Amniotic stem cell (primary cell): ENCODE results near the gene DCAF17.
"Not testable (repeated sequence)": the region's sequence is repeated elsewhere in the genome, so short reads cannot be mapped to it uniquely, and the experiment has no call there.

Experiments
- DNase-seq: peaks from one replicate; lab custom pipeline; 2025; lab: John Stamatoyannopoulos, UW

The DCAF17 gene

GRCh38 chr2:171410624-171411023 is 23.4 kb upstream of the DCAF17 start:
- no peak for DNase-seq

GRCh38 chr2:171411214-171411613 is 22.8 kb upstream of the DCAF17 start:
- DNase-seq = no peak

GRCh38 chr2:171411791-171412483 is 22.1 kb upstream of the DCAF17 start:
- no peak for DNase-seq

- no peak for DNase-seq
These were observed 21.4 kb upstream of the DCAF17 start for GRCh38 chr2:171412571-171413175.

GRCh38 chr2:171414645-171415044 is 19.4 kb upstream of the DCAF17 start:
- not testable (repeated sequence) for DNase-seq

DNA sequence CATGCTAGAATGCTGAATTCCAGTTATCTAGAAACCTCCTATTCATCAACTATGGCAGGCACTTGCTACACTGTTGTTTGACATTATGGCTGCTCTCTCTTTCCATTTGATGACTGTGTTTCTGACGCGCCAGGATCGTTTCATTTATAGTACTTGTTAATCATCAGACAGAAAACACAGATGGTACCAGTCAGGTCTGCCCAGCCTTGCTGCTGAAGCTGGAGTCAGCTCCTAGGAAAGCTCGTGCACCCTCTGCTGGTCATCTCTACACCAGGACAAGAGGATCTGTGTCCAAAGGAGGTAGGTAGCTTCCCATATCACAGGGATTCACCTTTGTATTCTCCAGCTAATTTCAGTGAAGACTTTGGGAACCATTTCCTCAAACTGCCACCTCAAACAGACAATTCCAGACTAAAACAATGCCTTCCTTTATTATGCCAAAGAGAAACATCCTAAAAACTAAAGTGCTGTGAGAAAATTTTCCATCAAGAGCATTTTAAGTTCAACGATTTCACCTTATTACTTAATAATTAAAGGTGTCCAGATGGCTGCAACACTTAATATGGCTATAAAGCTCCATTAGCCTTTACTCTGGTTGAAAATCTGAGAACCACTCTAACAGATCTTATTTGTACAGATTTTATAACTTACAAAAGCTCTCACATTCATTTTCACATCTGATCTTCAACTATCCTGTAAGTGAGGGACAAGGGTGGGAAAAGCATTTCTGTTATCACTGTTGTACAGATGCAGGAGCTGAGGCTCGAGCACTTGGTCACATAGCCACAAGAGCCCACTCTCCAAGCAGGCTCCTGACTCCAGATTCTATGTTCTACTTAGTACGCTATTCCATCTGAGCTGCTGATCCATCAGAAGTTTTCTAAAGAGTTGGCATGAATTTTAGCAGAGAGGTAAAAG is 17.8 kb upstream of the DCAF17 start:
- DNase-seq = peak; percentile 92

DNA sequence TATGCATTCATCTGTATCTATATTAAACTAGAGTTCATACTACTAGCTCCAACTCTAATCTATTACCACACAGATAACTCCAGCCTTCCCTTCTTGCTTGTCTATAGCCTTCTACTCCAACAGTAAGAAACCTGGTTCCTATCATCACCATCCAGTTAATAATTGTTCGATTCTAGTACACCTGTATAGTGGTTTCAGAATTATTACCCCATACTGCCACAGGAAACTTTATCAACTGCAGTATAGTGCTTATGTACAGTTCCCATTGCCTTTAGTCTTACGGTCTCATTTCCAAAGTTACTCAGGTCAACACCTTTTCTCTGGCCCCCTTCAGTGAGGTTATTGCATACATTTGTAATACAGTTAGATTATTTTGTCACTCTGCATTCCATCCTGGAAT is 14.7 kb upstream of the DCAF17 start:
- no peak for DNase-seq

GRCh38 chr2:171420728-171421563 is 13.1 kb upstream of the DCAF17 start:
- no peak for DNase-seq

DNA sequence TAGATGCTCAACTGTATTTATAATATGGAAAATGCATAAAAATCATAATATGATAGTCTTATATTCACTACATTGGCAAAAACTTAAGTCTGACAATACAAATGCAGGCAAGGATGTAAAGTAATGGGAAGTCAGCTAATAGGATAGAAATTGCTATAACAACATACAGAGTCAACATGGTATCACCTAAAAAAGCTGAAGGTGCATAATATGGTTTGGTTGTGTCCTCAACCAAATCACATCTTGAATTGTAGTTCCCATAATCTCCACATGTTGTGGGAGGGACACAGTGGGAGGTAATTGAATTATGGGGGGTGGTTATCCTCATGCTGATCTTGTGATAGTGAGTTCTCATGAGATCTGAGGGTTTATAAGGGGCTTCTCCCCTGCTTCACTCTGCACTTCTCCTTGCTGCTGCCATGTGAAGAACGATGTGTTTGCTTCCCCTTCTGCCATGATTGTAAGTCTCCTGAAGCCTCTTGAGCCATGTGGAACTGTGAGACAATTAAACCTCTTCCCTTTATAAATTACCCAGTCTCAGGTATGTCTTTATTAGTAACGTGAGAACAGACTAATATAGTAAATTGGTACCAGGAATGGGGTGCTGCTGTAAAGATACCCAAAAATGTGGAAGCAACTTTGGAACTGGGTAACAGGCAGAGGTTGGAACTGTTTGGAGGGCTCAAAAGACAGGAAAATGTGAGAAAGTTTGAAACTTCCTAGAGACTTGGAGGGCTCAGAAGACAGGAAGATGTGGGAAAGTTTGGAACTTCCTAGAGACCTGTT is 11.1 kb upstream of the DCAF17 start:
- DNase-seq = not testable (repeated sequence)

- DNase-seq = no peak
These were observed 3.3 kb upstream of the DCAF17 start for GRCh38 chr2:171430516-171431410.

- no peak for DNase-seq
These were observed 2.3 kb upstream of the DCAF17 start for GRCh38 chr2:171431677-171432167.

DNA sequence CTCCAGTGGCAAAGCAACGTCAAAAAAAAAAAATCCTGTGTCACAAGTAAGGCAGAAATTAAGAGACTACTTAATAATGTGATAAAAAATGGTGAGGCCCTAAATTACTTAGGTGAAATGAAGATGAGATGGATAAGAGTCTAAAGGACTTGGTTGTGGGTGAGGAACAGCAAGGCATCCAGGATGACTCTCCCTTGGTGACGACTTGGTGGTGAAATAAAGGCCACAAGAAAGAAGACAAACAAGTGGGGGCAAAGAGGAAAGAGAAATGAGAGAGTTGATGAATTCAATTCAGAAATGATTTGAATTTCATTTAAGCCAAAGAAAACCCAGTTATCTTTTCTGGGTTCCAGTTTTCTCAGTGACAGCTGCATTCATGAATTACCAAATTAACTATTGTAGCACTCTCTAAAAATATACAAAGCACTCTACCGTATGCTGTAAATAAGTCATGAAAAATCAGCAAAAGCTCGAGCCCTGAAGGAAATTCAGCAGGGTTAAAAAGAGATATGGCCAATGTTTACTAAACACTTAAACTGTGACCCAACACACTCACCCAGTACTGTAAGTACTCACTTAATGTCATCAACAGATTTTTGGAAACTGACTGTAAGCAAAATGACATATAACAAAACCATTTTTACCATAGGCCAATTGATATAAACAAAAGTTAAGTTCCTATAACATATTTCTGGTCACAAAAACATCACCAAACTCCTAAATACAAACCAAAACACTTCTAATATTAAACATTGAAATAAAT is 1.6 kb upstream of the DCAF17 start:
- no peak for DNase-seq

GRCh38 chr2:171432969-171433762 is 860 bp upstream of the DCAF17 start:
- DNase-seq = no peak

DNA sequence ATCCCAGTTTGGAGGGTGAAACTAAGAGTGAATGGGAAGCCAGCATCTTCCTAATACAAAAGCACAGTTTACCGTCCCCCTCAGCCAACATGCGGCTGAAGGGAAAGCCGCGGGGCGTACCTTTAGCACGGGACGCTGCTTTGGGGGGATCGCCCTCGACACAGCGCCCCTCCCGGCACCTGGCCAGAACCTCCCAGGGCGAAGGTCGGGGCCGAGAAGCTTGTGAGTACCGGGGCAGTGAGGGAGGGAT is 338 bp upstream of the DCAF17 start, which contains the start of gene METTL8:
TSS of gene METTL8 (minus strand) at position 228 of the 250 bp plus-strand sequence. CDS start 41,805 bp downstream, outside the sequence.
- DNase-seq = no peak

- no peak for DNase-seq
These were observed 2.3 kb downstream of the DCAF17 start for GRCh38 chr2:171436307-171436706.

- no peak for DNase-seq
These were observed 7.4 kb downstream of the DCAF17 start for GRCh38 chr2:171441470-171441869.

GRCh38 chr2:171447675-171448074 is 13.6 kb downstream of the DCAF17 start:
- no peak for DNase-seq

- DNase-seq = no peak
These were observed 17.0 kb downstream of the DCAF17 start for GRCh38 chr2:171451074-171451473.
